DMS 273 (cell line): Measurements from ENCODE around the gene DLGAP4.
A peak's percentile ranks its signal among the peaks of the same experiment; 100 is the strongest.
"Not testable (repeated sequence)": the region's sequence is repeated elsewhere in the genome, so short reads cannot be mapped to it uniquely, and the experiment has no call there.

Source experiments
- DNase-seq: peaks from one replicate; lab custom pipeline; 2025; ENCODE audit not compliant: unreplicated experiment; lab: John Stamatoyannopoulos, UW

The DLGAP4 gene

GRCh38 chr20:36547186-36548005, 241.3 kb downstream of the DLGAP4 start:
- no peak for DNase-seq

GRCh38 chr20:36548006-36548315, 241.8 kb downstream of the DLGAP4 start:
- DNase-seq: peak; percentile 41

- DNase-seq: no peak
Observed at GRCh38 chr20:36548704-36549627, 242.8 kb downstream of the DLGAP4 start.

- DNase-seq: no peak
Observed at GRCh38 chr20:36549628-36549941, 243.4 kb downstream of the DLGAP4 start.

- no peak for DNase-seq
Observed at GRCh38 chr20:36549942-36550789, 244.0 kb downstream of the DLGAP4 start.

GRCh38 chr20:36550790-36551299, 244.7 kb downstream of the DLGAP4 start:
- DNase-seq: no peak

- DNase-seq: no peak
Observed at GRCh38 chr20:36555248-36555647, 249.1 kb downstream of the DLGAP4 start.

GRCh38 chr20:36562724-36563123, 256.6 kb downstream of the DLGAP4 start:
- DNase-seq: no peak

- no peak for DNase-seq
Observed at GRCh38 chr20:36563374-36563773, 257.2 kb downstream of the DLGAP4 start.

GRCh38 chr20:36564078-36564725, 258.1 kb downstream of the DLGAP4 start:
- not testable (repeated sequence) for DNase-seq

- DNase-seq: not testable (repeated sequence)
Observed at GRCh38 chr20:36564726-36565121, 258.6 kb downstream of the DLGAP4 start.

- no peak for DNase-seq
Observed at GRCh38 chr20:36565520-36565919, 259.4 kb downstream of the DLGAP4 start.

- peak; percentile 37 for DNase-seq
Observed at GRCh38 chr20:36569847-36570429, 263.8 kb downstream of the DLGAP4 start.

- DNase-seq: no peak
Observed at GRCh38 chr20:36571564-36572504, 265.7 kb downstream of the DLGAP4 start.

- no peak for DNase-seq
Observed at GRCh38 chr20:36572701-36573102, 266.6 kb downstream of the DLGAP4 start.

- peak; percentile 93 for DNase-seq
Observed at GRCh38 chr20:36573103-36573797, 267.1 kb downstream of the DLGAP4 start, which contains the start of gene TGIF2. TGIF2 (plus strand) TSS chr20:36573597; CDS start chr20:36578775, 5,178 bp downstream.

GRCh38 chr20:36573798-36574365, 267.7 kb downstream of the DLGAP4 start:
- peak; percentile 78 for DNase-seq
